ENCODE results near the gene ALG1. TPM values are rescaled to one million over a fixed set of nuclear protein-coding genes. Genes with fewer than 3 reads are reported as not detected.
"Not testable (repeated sequence)": the region's sequence is repeated elsewhere in the genome, so short reads cannot be mapped to it uniquely, and the experiment has no call there.

Gene ALG1
- total RNA-seq, 4 donors from 2014 or later, result 4.8 to 17.1 (median 9.7) TPM

DNA sequence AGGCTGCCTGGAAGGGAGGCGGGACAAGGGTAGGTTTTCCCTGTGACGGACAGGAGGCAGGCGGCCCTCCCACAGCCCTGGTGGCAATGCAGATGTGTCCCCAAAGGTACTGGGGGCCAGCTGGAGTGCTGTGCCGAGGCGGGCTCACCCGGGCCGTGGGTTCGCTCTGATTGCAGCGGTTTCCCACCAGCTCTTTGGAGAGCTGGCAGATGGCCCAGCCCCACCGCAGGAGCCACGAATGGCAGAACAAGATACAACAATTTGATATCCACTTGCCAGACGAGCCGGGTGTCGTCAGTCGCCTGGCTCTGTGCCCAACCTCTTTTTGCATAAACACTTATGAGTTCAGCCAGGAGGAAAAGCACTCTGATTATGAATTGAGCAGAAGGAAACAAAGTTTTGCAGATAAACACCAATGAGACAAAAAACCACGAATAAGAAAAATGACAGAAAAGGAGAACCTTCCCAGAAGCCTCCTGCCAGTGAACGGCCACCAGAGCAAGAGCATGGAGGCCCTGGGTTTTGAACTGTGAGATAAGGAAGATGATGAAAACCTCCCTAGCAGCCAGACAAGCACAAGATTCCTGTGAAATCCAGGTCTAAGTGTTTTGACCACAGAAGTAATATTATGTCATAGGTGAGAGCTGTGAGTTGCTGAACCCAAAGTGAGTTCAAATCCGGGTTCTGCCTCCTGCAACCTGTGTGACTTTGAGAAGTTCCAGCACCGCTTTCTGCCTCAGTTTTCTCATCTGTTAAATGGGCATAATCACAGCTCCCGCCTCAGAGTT, 45.9 kb downstream of the ALG1 start:
- H3K4me3 ChIP-seq, result peak overlapping the region in 2 of 4 donors; percentile 15 to 20
- in situ Hi-C loops (cut with MboI; ENCODE audit: low sequenced_read_pairs in 4 of 4); H3K27ac ChIP-seq; H3K27me3 ChIP-seq; H3K36me3 ChIP-seq; DNase-seq; H3K9me3 ChIP-seq; H3K4me1 ChIP-seq; ATAC-seq; intact Hi-C loops (cut with DNase I; ENCODE audit: low total_unique reads): not testable (repeated sequence)

DNA sequence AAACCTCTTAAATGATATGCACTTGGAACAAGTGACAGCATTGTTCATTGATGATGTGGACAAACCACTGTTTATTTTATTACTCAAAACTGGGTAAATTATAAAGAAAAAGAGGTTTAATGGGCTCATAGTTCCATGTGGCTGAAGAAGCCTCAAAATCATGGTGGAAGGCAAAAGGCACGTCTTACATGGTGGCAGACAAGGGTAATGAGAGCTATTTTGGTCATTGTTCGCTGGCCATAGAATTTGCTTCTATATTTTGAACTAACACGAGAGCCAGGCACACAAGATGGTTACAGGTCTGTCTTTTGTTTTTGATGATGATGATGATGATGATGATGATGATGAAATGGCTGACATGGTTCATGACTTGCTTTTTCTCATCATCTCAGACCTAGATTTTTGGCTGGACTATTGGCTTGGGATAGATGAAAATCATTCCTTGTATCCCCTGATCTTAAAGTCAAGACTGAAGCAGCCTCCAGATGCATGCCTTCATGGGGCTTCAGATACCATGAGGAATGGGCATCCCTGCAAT, 59.9 kb downstream of the ALG1 start:
- in situ Hi-C loops (cut with MboI; ENCODE audit: low sequenced_read_pairs in 4 of 4); intact Hi-C loops (cut with DNase I; ENCODE audit: low total_unique reads); DNase-seq; H3K4me3 ChIP-seq; H3K4me1 ChIP-seq; H3K9me3 ChIP-seq; H3K36me3 ChIP-seq; H3K27ac ChIP-seq; ATAC-seq; H3K27me3 ChIP-seq: not testable (repeated sequence)

DNA sequence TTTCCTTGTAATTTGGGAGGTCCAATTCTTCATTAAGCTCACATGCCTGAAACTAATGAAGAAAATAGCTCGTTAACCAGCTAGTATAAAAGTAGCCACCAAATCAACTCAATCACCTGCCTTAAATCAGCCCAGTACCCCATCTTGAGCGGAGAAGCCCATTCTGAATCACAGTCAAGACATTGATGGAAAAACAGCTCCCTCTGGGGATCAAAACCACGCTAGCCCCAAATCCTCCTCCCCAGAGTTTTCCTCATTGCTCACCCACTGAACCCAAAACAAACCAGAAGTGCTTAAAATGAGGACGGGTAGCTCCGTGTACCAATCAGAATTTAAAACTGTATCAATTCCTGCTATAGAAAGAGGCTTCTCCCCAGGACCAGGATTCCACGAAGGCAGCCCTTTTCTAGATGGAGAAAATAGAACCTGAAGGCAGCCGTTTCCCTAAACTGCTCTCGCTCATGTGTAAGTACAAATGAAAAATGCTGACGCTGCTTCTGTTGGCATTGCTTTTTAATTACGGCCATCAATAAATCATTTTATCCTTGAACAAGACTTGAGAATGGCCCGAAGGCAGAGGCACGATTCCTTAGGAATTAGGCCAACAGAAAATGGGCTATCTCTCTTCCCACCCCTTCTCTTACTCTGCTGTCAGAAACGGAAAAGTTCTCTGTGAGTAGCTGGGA, 61.4 kb downstream of the ALG1 start:
- H3K36me3 ChIP-seq; H3K4me1 ChIP-seq; in situ Hi-C loops (cut with MboI; ENCODE audit: low sequenced_read_pairs in 4 of 4); H3K27me3 ChIP-seq; intact Hi-C loops (cut with DNase I; ENCODE audit: low total_unique reads); ATAC-seq; H3K27ac ChIP-seq; H3K4me3 ChIP-seq; H3K9me3 ChIP-seq; DNase-seq: not testable (repeated sequence)

DNA sequence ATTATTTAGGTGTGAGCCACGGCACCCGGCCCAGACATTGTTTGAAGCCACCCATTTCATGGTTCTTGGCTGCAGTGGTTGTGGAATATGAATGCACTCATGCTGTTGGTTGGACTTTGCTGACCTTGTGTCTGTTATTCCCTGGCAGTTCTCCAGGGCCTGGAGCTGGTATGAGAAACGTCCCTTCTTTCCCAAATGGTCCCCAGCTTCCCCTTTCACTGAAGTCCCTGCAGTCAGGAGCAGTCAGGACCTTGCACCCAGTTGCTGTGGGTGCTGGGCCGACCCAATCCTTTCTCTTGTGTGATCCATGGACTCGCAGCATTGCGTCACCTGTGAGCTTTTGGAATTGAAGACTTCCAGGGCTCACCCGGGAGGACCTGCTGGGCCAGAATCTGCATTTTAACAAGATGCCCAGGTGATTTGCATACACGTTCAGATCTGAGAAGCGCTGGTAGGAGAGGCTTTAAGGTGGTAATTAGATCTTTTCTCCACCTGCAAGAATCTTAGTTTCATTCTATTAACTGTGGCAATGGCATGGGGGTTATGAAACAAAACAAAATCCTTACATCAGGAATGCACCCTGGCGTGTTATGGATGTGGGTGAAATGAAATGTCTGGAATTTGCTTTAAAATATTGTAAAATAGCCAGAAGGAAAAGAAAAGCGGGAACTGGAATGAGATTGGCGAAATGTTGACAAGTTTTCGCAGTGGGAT, 63.3 kb downstream of the ALG1 start:
- intact Hi-C loops (cut with DNase I; ENCODE audit: low total_unique reads); H3K9me3 ChIP-seq; ATAC-seq; H3K27me3 ChIP-seq; H3K36me3 ChIP-seq; H3K4me3 ChIP-seq; DNase-seq; in situ Hi-C loops (cut with MboI; ENCODE audit: low sequenced_read_pairs in 4 of 4); H3K27ac ChIP-seq; H3K4me1 ChIP-seq: not testable (repeated sequence)

Other genes starting within 250 kb of the ALG1 start
- 10 to 100 TPM; 39.4 to 56.7 (median 53.0) TPM for gene GLYR1, start 224.6 kb upstream of the ALG1 start, total RNA-seq
- gene UBN1, start 224.4 kb upstream of the ALG1 start, total RNA-seq, result 10 to 100 TPM; 25.3 to 33.4 (median 28.2) TPM
- 10 to 100 TPM; 12.8 to 23.1 (median 18.3) TPM for gene PPL, start 134.7 kb upstream of the ALG1 start, total RNA-seq
- gene SEC14L5, start 113.5 kb upstream of the ALG1 start, total RNA-seq, result 1 to 10 TPM in 3 of 4 donors, under 1 TPM in 1; 0.85 to 5.8 (median 1.5) TPM
- 10 to 100 TPM; 15.1 to 27.5 (median 27.4) TPM for gene NAGPA, start 37.9 kb upstream of the ALG1 start, total RNA-seq
- gene C16orf89, start 5.9 kb upstream of the ALG1 start, total RNA-seq, result not detected
- gene EEF2KMT, start 26.0 kb downstream of the ALG1 start, total RNA-seq, result 10 to 100 TPM in 3 of 4 donors, 1 to 10 TPM in 1; 10.0 to 17.1 (median 12.4) TPM